Endothelial cell of umbilical vein (primary cell): ENCODE measurements around the gene CEMIP.

Experiments used
- CTCF ChIP-seq, 2 donors: IDR thresholded peaks; 1 replicate in 1 of 2; 2 replicates in 1 of 2; pipeline ENCODE4 v1.5.1; 2011; ENCODE audit warnings: low read length in 2 of 2, mild to moderate bottlenecking in 2 of 2, moderate library complexity in 2 of 2, control low read depth in 1 of 2, inconsistent platforms in 1 of 2, low read depth in 1 of 2; ENCODE audit not compliant: insufficient read depth in 1 of 2; ENCODE audit errors: extremely low read depth in 1 of 2
- EZH2 ChIP-seq: IDR thresholded peaks from 2 replicates; pipeline ENCODE4 v1.6.1; 2012; ENCODE audit warnings: borderline replicate concordance, low read depth, mild to moderate bottlenecking, moderate library complexity, low read length, inconsistent platforms; ENCODE audit not compliant: severe bottlenecking
- MAX ChIP-seq: IDR thresholded peaks from 2 replicates; pipeline ENCODE4 v1.6.1; 2011; ENCODE audit not compliant: insufficient read depth, insufficient read length
- POLR2A ChIP-seq: IDR thresholded peaks from 2 replicates; pipeline ENCODE4 v1.6.1; 2012; ENCODE audit warnings: low read depth, mild to moderate bottlenecking, control low read depth, low read length
- POLR2AphosphoS5 ChIP-seq: IDR thresholded peaks from 2 replicates; pipeline ENCODE4 v1.6.1; 2012; ENCODE audit warnings: low read depth, mild to moderate bottlenecking, control low read depth, low read length, moderate library complexity; ENCODE audit not compliant: insufficient read depth

GRCh38 chr15:80766275-80766674, 12.9 kb upstream of the CEMIP start:
- TF ChIP-seq CTCF (IDR thresholded peaks at IDR 0.05; ENCODE audit: extremely low read depth in 1 of 2, insufficient read depth in 1 of 2, low read depth in 1 of 2, low read length in 2 of 2) (no peak), EZH2 (no peak), POLR2AphosphoS5 (no peak), POLR2A (no peak), MAX (no peak)
